Bone marrow (tissue), 2 donors: ENCODE measurements around the gene CFAP221.
A peak's percentile ranks its signal among the peaks of the same experiment; 100 is the strongest.

ENCODE experiments used
- DNase-seq, 2 donors: peaks; one replicate each; lab custom pipeline; 2025; lab: John Stamatoyannopoulos, UW

Gene CFAP221

DNA sequence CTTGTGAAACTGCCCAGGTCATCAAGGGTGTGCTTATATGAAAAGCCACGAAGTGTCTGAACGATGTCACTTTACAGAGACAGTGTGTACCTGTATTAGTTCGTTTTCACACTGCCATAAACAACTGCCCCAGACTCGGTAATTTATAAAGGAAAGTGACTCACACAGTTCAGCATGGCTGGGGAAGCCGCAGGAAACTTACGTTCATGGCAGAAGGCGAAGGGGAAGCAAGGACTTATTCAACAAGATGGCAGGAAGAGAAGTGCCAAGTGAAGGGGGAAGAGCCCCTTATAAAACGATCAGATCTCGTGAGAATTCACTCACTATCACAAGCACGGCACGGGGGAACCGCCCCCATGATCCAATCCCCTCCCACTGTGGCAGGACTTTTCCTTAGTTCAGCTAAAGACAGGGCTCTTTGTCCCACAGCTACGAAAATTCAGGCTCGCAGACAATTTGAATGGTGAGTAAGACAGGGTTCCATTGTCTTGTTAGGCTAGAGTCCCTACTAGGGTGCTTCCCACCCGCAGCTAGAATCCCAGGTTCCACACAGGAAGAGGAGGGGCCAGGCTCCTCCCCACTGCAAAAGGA lies 154.9 kb downstream of the CFAP221 start:
- no peak for DNase-seq

DNA sequence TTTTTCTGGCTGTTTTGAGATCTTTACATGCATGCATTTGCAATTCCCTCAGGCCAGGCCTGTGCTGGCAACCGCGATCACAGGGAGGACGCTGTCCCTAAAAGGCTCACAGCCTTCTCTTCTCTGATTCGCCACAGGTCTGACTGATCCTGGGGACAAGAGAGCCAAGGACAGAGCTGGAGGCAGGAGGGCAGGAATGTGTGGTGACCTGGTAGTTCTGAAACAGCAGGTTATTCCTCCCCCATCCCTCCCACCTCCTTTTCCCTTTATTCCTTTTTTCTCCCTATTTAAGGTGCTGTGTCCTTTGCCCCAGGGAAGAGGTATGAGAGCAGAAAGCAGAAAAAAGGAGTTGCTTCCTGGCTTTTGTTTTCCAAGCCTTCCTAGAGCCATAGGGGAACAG lies 156.6 kb downstream of the CFAP221 start:
- DNase-seq = no peak

DNA sequence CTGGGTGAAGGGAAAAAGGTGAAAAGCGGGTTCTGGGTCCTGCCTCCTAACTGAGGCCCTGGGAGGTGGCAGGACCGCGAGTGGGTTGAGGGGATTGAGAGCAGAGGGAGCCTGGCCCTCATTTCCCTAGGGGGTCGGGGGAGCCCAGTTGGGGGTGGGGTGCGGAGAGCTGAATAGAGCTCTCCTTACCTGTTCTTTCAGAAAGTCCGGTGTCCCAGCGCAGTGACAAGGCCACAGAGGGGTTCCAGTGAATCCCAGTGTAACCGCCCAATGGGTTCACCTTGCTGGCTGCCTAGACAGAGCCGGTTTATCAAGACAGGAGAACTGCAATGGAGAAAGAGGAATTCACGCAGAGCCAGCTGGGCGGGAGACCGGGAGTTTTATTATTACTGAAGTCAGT lies 157.1 kb downstream of the CFAP221 start:
- no peak for DNase-seq

DNA sequence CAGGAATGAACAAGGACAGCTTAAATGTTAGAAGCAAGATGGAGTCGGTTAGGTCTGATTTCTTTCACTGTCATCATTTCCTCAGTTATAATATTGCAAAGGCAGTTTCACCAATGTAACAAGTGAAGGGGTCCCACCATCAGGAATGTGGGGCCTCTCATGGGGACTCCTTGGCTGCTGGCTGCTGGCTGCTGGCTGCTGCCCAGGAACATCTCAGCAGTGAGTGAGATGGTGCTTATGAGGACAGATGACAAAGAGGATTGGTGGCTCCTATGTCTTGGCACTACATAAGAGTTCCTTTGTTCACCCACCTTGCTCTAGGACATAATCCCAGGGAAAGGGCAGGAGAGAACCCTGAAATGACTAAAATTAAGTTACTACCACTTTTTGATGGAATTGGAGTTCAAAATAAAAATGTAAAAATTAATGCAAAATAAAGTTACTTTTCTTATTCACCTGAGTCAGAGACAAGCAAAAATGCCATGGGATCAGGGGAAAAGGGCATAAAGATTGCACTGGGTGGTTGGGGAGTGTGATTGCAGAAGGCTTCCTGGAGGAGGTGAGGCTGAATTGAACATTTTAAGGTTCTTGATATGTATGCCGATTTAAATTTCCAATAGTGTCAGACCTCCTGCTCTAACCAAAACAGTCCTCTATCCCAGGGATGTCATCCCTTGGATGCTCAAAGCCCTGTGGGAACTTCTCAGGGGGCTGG lies 158.1 kb downstream of the CFAP221 start:
- DNase-seq = no peak

DNA sequence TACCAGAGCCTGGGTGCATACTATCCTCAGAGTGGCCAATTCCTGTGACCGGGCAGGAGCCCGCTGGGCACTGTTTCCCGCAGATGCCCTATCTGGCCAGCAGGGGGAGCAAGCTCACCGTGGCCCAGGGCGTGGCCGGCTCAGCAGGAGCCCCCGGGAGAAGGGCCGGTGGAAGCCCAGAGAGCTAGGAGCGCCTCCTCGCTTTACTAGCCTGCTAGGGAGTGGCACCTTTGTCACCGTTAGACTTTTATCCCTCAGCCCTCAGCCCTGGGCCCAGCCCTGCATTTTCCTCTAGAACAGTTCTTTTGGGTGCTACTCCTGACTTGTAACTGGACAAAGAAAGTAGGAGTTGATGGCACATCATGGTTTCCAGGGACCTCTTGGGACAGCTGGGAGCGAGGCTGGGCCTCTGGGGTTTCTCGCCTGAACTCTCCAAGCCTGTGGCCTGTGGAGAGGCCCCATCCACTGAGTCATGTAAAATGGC lies 158.7 kb downstream of the CFAP221 start:
- peak; percentile 18 to 21 for DNase-seq

DNA sequence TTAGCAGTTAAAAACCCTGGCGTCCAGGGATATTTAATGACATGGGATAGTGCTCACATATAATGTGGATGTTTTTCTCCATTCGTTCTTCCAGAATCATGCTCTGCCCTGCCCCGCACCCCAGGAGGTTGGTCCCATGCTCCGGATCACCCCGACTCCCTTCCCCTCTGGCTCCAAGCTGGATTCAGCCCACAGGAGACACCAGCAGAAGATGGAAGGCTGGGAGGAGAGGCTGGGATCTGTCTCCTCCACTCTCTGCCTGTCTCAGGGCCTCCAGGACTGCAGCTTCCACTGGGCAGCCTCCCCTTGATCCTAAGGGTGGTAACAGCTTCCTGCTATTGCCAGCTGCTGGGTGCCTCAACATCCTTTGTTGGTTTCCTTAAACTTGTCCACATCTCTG lies 159.3 kb downstream of the CFAP221 start:
- DNase-seq = no peak

DNA sequence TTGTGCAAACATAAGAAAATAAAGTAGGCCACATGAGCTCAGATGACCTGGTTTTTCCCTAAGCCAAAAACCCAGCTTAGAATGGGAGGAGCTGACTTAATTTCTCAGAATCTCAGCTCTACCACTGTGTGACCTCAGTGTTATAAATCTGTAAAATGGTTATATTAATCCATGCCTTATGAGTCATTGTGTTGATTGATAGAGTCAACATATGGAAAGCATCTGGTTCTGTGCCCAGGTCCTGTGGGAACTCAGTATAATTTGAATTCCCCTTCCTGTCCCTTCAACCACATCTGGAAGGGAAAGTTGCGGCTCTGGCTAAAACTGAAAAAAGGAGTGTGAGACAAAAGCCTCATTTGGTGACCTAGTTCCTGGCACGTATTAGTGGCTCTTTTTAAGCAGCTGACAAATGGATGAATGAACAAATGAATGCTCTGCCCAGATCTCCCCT lies 160.4 kb downstream of the CFAP221 start:
- no peak for DNase-seq

DNA sequence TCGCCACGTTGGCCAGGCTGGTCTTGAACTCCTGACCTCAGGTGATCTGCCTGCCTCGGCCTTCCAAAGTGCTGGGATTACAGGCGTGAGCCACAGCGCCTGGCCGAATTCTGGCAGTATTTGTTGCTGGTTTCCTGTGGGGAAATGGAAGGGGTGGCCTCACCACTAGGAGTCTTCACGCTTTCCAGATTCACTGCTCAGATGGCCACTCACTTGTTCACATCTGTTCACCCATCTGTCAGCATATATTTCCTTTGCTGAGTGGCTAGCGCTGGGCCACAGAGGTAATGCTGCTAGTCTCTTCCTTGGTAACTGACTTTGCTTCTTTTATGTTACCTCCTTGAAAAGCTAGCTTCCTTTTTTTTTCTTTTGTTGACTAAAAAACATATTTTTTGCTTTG lies 162.0 kb downstream of the CFAP221 start:
- no peak for DNase-seq
